OCI-LY3 (cell line): Measurements from ENCODE around the gene ZNF562.

Experiments
- H2AFZ ChIP-seq: fragments of 200-600, 300-600 bp; shearing (Covaris generic); 2 replicates; pipeline ENCODE4 v1.6.0; 2014; ENCODE audit warnings: antibody characterized with exemption, low read depth, low read length
- H3K27ac ChIP-seq: fragments of 200-600, 300-600 bp; sonication (generic); 2 replicates; pipeline ENCODE4 v1.5.1; 2014; ENCODE audit warnings: mild to moderate bottlenecking, low read length, moderate library complexity, mixed read lengths
- H3K27me3 ChIP-seq: fragments of 200-600, 300-600 bp; sonication (generic); 2 replicates; pipeline ENCODE4 v1.6.1; 2014; ENCODE audit warnings: low read depth, low read length, mixed read lengths
- H3K36me3 ChIP-seq: fragments of 200-600, 300-600 bp; sonication (generic); replicated peaks from 2 replicates; pipeline ENCODE3; 2014; ENCODE audit warnings: low read depth, low read length, mixed read lengths
- H3K4me1 ChIP-seq: fragments of 300-600, 200-600 bp; sonication (generic); 2 replicates; pipeline ENCODE4 v1.6.1; 2014; ENCODE audit warnings: low read length, mixed read lengths
- H3K4me2 ChIP-seq: fragments of 200-600, 300-600 bp; sonication (generic); 2 replicates; pipeline ENCODE4 v1.6.1; 2014; ENCODE audit warnings: low read length, mixed read lengths
- H3K4me3 ChIP-seq: fragments of 300-600, 200-600 bp; sonication (generic); 2 replicates; pipeline ENCODE4 v1.5.1; 2014; ENCODE audit warnings: antibody characterized with exemption, mild to moderate bottlenecking, low read length, moderate library complexity
- H3K79me2 ChIP-seq: fragments of 300-600, 200-600 bp; shearing (Covaris generic); 2 replicates; pipeline ENCODE4 v1.6.1; 2014; ENCODE audit warnings: mild to moderate bottlenecking, low read length, mixed read lengths
- H3K9ac ChIP-seq: fragments of 300-600, 200-600 bp; shearing (Covaris generic); 2 replicates; pipeline ENCODE4 v1.6.0; 2014; ENCODE audit warnings: mild to moderate bottlenecking, low read length, moderate library complexity
- H3K9me3 ChIP-seq: fragments of 200-600, 300-600 bp; shearing (Covaris generic); 2 replicates; pipeline ENCODE4 v1.6.1; 2014; ENCODE audit warnings: low read length, mixed read lengths; ENCODE audit not compliant: insufficient read depth
- H4K20me1 ChIP-seq: fragments of 200-600, 300-600 bp; sonication (generic); 2 replicates; pipeline ENCODE4 v1.6.1; 2016; ENCODE audit warnings: low read length, mixed read lengths; ENCODE audit not compliant: insufficient read depth
- EZH2phosphoT487 ChIP-seq: fragments of 200-600 bp; shearing (Covaris generic); IDR thresholded peaks from 2 replicates; pipeline ENCODE4 v1.6.1; 2018; ENCODE audit warnings: antibody characterized with exemption, mixed run types, low read depth
- TF ChIP-seq, protein P1 (sequence below): fragments of 200-600, 300-600 bp; sonication (generic); IDR thresholded peaks from 2 replicates; pipeline ENCODE4 v1.5.1; 2014; ENCODE audit warnings: antibody characterized with exemption, low read length, low read depth

The ZNF562 gene

DNA sequence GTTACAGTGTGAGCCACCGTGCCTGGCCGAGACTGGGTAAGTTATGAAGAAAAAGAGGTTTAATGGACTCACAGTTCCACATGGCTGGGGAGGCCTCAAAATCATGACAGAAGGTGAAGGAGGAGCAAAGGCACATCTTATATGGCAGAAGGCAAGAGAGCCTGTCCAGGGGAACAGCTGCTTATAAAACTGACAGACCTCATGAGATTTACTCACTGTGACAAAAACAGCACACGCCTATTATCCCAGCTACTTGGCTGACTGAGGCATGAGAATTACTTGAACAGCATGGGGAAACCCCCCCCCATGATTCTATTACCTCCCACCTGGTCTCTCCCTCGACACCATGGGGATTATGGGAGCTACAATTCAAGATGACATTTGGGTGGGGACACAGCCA is 30.4 kb downstream of the ZNF562 start:
- H3K36me3 ChIP-seq, result peaks cover 31% of the 10 kb centered on the region

DNA sequence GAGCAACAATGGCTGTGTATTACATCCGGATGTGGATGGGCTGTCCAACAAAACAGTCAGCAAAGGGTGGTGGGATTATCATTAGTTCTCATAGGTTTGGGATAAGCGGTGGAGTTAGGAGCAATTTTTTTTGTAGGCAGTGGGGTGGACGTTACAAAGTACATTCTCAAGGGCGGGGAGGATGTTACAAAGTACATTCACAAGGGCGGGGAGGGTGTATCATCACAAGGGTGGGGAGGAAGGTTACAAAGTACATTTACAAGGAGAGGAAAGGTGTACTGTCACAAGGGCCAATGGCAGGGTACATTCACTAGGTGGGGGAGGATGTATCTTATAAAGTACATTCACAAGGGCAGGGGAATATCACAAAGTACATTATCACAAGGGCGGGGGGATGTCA is 33.1 kb downstream of the ZNF562 start:
- peaks cover 27% of the 10 kb centered on the region for H3K36me3 ChIP-seq
- no peak for TF ChIP-seq EZH2phosphoT487
- TF ChIP-seq, protein P1, sequence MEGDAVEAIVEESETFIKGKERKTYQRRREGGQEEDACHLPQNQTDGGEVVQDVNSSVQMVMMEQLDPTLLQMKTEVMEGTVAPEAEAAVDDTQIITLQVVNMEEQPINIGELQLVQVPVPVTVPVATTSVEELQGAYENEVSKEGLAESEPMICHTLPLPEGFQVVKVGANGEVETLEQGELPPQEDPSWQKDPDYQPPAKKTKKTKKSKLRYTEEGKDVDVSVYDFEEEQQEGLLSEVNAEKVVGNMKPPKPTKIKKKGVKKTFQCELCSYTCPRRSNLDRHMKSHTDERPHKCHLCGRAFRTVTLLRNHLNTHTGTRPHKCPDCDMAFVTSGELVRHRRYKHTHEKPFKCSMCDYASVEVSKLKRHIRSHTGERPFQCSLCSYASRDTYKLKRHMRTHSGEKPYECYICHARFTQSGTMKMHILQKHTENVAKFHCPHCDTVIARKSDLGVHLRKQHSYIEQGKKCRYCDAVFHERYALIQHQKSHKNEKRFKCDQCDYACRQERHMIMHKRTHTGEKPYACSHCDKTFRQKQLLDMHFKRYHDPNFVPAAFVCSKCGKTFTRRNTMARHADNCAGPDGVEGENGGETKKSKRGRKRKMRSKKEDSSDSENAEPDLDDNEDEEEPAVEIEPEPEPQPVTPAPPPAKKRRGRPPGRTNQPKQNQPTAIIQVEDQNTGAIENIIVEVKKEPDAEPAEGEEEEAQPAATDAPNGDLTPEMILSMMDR, result no peak
- no peaks in the 10 kb centered on the region for H3K4me1 ChIP-seq
- H3K4me2 ChIP-seq, result no peak overlapping the region
- 0 out of 2 replicates have a peak, but pooled peaks cover 7% of the 10 kb centered on the region for H3K9me3 ChIP-seq
- no peaks in the 10 kb centered on the region for H3K79me2 ChIP-seq
- no peak overlapping the region for H3K9ac ChIP-seq
- H2AFZ ChIP-seq, result no peak overlapping the region
- no peaks in the 10 kb centered on the region for H3K27me3 ChIP-seq
- no peak overlapping the region for H3K27ac ChIP-seq
- no peaks in the 10 kb centered on the region for H4K20me1 ChIP-seq
- H3K4me3 ChIP-seq, result no peak overlapping the region

More for the DNA sequence above, 30.4 kb downstream of the ZNF562 start:
- H3K9me3 ChIP-seq, result 0 out of 2 replicates have a peak, but pooled peaks cover 7% of the 10 kb centered on the region
- H3K9ac ChIP-seq, result no peak overlapping the region
- no peak overlapping the region for H3K4me2 ChIP-seq
- 0 out of 2 replicates have a peak, but pooled peaks cover 3% of the 10 kb centered on the region for H4K20me1 ChIP-seq
- no peaks in the 10 kb centered on the region for H3K27me3 ChIP-seq
- no peaks in the 10 kb centered on the region for H3K4me1 ChIP-seq
- H2AFZ ChIP-seq, result no peak overlapping the region
- peaks cover 16% of the 10 kb centered on the region for H3K79me2 ChIP-seq
- TF ChIP-seq EZH2phosphoT487, result no peak
- TF ChIP-seq, protein P1, result no peak
- no peak overlapping the region for H3K27ac ChIP-seq
- H3K4me3 ChIP-seq, result no peak overlapping the region

DNA sequence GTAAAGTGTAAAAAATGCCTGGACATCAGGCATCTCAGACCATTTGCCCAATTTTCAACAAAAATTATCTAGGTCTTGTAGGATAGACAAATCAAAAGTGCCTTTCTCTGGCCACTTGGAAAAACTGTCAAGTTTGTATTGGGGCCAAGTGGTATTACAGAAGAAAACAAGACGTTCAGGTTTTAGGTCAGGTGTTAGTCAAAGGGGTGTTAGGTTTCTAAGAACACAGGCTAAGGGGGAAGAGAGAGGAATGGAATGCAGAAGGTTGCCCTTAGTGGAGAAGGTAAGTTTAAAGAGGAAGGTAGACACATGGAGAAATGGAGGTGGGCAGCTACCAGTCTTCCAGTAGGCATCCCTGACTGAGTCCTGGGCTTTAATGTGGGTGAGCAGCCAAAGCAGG is 33.9 kb downstream of the ZNF562 start:
- Histone ChIP-seq H3K27ac (no peak overlapping the region), H3K36me3 (peaks cover 27% of the 10 kb centered on the region), H3K4me3 (no peak overlapping the region), H2AFZ (no peak overlapping the region), H3K9ac (no peak overlapping the region), H3K4me2 (no peak overlapping the region), H3K9me3 (0 out of 2 replicates have a peak, but pooled peaks cover 7% of the 10 kb centered on the region), H3K79me2 (no peaks in the 10 kb centered on the region), H3K27me3 (no peaks in the 10 kb centered on the region), H4K20me1 (no peaks in the 10 kb centered on the region), H3K4me1 (no peaks in the 10 kb centered on the region)
- TF ChIP-seq, protein P1, result no peak

DNA sequence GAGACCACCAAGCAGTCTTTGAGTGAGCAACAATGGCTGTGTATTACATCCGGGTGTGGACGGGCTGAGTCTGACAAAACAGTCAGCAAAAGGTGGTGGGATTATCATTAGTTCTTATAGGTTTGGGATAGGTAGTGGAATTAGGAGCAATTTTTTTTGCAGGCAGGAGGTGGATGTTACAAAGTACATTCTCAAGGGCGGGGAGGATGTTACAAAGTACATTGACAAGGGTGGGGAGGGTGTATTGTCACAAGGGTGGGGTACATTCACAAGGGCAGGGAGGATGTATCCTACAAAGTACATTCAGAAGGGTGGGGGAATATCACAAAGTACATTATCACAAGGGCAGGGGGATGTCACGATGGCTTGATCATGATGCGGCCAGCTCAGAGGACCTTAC is 38.9 kb downstream of the ZNF562 start:
- Histone ChIP-seq H2AFZ (no peak overlapping the region), H3K79me2 (no peaks in the 10 kb centered on the region), H4K20me1 (no peaks in the 10 kb centered on the region), H3K4me2 (no peak overlapping the region), H3K27ac (no peak overlapping the region), H3K27me3 (no peaks in the 10 kb centered on the region), H3K4me3 (no peak overlapping the region), H3K36me3 (peaks cover 8% of the 10 kb centered on the region), H3K9me3 (no peaks in the 10 kb centered on the region), H3K9ac (no peak overlapping the region), H3K4me1 (no peaks in the 10 kb centered on the region)
- TF ChIP-seq, protein P1, result no peak
- TF ChIP-seq EZH2phosphoT487, result no peak
